Brain pericyte (primary cell): ENCODE measurements around the gene ISG15.

ENCODE experiments used
- DNase-seq: peaks from one replicate; pipeline ENCODE4 v3.0.0-alpha.2; 2012; ENCODE audit warnings: low read depth, low spot score

The ISG15 gene

DNA sequence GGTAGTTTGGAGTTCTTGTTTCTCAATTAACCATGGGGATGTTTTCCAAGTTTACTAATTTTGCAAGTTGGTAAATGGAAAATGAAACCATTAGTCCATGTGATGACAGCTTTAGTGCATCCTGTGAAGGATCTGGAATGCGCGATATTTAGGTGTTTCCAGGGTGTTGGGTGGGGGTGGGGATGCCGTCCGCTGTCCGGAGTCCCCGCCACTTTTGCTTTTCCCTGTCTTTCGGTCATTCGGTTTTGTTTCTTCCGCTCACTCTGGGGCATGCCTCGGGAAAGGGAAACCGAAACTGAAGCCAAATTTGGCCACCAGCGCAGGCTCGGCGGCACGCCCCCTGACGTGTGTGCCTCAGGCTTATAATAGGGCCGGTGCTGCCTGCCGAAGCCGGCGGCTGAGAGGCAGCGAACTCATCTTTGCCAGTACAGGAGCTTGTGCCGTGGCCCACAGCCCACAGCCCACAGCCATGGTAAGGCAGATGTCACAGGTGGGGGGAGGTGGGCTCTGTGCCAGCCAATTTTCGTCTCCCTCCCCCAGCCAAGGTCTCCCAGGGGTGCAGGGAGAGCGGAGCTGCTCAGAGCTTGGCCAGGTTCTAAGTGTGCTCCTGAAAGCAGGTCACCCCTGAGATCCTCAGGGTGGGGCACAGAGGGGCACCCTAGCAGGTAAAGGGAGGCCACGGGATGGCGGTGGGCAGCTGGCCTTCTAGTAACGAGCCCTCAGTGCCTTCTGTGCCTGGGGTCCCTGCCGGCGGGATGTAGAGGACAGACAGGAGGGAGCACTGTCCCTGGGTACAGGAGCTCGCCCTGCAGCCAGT, at the start of gene ISG15:
ISG15 (plus strand) TSS at position 393 of the 817 bp plus-strand sequence; CDS start at position 470, 77 bp downstream.
- DNase-seq = no peak

GRCh38 chr1:963746-964525, 49.4 kb upstream of the ISG15 start:
- no peak for DNase-seq

GRCh38 chr1:964691-965525, 48.4 kb upstream of the ISG15 start:
- DNase-seq = no peak

DNA sequence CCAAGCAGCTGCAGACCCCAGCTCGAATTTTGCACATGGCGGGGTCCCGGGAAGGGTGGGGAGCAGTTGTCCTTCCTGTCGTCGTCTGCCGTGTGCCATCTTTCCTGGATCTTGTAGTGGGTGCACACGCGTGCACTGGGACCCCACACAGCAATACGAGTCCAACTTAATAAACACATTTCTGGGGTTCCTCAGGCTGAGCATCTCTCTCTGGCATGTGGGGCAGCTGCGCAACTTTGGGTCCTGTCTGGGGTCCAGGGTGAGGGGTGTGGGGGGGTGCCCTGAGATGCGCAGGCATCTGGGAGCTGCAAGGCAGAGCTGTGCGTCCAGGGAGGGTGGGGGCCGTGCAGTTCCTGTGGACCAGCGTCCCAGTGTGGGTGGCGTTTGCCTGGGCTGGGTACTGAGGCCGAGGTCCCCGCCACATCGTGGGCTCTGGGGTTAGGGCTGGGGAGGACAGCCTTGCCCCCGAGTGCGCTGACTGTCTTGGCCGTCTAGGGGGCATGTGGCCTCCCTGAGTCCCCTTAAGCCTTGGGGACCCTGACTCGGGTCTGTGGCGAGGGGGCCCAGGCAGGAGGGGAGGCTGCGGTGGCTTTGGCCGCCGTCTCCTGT, 47.7 kb upstream of the ISG15 start:
- no peak for DNase-seq

DNA sequence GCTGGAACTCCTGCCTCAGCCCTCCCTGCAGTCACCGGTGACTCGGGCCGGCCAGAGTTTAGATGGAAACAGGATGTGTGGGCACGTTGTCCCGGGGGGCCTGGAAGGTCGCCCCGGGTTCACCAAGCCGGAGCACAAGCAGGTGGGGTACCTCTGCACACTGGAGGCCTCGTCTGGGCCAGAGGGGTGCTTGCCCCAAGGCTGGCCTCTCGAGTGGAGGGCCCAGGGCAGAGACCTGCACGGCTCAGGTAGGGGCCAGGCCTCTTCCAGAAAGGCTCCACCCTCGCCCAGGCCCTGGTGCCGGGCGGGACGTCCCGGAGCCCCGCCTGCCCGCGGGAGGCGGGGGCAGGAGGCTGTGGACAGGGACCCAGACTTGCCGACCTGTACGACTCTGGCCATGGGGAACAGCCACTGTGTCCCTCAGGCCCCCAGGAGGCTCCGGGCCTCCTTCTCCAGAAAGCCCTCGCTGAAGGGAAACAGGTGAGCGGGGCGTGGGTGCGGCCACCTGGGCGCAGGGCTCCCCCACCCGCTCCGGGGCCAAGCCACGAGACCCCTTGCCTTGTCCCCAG, 47.1 kb upstream of the ISG15 start, which contains the start of gene PLEKHN1:
PLEKHN1 (plus strand) TSS at position 348 of the 569 bp plus-strand sequence; CDS start at position 398, 50 bp downstream.
- DNase-seq = no peak

DNA sequence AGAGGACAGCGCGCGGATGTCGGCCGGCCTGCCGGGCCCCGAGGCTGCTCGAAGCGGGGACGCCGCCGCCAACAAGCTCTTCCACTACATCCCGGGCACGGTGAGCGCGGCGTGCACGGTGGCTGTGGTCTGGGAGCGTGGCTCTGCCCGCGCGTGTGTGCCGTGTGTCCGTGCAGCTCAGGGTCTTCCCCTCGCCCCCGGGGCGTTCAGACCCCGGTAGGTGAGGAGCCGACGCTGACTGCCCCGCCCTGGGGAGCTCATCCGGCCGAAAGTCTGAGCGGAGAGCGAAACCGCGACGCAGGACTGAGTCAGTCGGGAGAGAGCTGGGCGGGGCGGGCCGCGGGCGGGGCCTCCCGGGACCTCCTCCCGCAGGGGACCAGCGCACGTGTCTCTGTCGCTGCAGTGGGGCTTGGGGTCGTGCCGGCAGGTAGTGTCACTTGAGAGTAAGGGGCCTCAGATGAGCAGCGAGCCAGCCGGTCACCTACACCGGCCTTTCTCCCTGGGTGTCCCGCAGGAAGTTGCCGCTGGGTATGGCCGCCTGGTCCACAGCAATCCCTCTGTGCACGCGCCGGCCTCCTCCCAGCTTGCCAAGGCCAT, 46.5 kb upstream of the ISG15 start:
- no peak for DNase-seq

- DNase-seq = no peak
These were observed 45.6 kb upstream of the ISG15 start for GRCh38 chr1:967466-968343.

DNA sequence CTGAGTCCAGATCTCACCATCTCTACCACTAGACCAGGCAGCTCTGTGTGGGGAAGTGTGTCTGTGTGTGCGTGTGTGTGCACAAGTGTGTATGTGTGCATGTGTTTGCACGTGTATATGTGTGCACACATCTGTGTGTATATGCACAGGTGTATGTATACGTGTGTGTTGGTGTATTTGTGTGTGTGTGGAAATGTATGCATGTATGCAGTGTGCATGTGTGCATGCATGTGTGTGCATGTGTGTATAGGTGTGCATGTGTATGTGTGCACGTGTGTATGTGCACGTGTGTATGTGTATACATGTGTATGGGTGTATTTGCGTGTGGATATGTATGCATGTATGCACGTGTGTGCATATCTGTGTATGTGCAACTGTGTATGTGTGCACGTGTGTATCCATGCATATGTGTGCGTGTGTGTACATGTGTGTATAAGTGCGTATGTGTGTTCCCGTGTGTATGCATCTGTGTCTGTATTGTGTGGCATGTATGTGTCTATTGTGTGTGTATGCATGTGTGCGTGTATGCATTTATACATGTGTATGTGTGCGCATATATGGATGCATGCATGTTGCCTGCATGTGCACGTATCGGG, 43.9 kb upstream of the ISG15 start:
- DNase-seq = no peak

DNA sequence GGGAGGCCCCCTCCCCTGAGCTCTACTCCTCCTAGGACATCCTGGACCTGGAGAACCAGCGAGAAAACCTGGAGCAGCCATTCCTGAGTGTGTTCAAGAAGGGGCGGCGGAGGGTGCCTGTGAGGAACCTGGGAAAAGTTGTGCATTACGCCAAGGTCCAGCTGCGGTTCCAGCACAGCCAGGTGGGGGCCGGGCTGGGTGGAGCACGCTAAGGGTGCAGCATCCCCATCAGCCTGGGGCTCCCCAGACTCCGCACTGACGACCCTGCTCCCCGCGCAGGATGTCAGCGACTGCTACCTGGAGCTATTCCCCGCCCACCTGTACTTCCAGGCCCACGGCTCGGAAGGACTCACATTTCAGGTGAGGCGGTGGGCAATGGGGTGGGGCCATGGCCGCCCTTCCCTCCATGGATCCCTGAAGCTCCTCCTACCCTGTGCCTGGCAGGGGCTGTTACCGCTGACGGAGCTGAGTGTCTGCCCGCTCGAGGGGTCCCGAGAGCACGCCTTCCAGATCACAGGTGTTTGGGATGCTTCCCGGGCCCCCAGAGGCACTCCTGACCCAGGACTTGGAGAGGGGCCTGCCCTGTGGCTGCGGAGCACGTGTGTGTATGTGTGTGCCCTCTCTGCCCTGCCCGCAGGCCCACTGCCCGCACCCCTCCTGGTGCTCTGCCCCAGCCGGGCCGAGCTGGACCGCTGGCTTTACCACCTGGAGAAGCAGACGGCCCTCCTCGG, 42.9 kb upstream of the ISG15 start:
- no peak for DNase-seq

DNA sequence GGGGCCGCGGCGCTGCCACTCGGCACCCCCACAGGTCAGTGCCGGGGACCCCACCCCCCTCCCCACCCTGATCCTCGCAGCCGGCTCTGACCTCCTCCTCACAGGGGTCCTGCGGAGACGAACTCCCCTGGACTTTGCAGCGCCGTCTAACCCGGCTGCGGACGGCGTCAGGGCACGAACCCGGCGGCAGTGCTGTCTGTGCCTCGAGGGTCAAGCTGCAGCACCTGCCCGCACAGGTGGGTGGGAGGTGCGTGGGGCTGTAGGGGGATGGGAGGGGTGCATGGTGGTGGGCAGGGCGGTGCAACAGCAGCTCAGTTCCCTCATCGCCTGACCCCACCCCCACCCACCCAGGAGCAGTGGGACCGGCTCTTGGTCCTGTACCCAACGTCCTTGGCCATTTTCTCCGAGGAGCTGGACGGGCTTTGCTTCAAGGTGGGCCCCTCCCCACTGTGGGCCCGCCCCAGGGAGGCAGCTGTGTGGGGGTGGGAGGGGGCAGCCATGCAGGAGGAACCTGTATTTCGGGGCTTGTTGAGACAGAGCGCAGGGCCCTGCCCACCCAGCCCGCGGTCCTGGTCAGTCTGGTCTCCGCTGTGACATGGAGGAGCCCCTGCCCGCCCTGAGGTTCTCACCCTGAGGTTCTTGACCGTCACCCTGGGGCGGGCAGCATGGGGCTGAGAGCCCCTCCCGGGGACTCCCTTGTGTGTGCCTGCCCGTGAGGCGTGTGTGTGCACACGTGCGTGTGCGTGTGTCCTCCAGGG, 42.1 kb upstream of the ISG15 start:
- no peak for DNase-seq

DNA sequence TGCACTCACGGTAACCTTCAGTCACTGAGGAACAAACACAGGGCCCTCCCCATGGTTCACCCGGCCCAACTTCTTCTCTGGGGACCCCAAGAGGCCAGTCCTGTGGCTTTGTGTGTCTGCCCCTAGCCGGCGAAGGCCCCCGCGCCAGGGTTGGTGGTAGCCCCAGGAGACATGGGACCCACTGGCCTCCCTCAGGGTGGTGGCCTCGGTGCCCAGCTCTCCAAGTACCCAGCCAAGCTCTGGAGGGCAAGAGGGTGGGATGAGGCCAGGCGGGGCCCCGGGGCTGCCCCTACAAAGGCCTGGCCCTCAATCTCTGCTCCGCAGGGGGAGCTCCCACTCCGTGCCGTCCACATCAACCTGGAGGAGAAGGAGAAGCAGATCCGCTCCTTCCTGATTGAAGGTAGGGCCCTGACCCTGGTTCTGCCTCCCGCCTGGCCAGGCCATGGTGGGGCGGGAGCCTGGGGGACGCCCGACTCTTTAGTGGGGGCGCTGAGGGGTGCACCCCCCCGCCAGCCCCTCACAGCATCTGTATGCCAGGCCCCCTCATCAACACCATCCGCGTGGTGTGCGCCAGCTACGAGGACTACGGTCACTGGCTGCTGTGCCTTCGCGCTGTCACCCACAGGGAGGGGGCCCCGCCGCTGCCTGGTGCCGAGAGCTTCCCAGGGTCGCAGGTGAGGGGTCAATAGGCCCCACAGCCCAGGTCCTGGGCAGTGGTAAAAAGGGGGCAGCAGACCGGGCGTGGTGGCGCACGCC, 41.4 kb upstream of the ISG15 start:
- DNase-seq = no peak

GRCh38 chr1:972726-973458, 40.4 kb upstream of the ISG15 start:
- no peak for DNase-seq

- no peak for DNase-seq
These were observed 39.6 kb upstream of the ISG15 start for GRCh38 chr1:973459-974292.

GRCh38 chr1:974293-974640, 39.0 kb upstream of the ISG15 start:
- no peak for DNase-seq

DNA sequence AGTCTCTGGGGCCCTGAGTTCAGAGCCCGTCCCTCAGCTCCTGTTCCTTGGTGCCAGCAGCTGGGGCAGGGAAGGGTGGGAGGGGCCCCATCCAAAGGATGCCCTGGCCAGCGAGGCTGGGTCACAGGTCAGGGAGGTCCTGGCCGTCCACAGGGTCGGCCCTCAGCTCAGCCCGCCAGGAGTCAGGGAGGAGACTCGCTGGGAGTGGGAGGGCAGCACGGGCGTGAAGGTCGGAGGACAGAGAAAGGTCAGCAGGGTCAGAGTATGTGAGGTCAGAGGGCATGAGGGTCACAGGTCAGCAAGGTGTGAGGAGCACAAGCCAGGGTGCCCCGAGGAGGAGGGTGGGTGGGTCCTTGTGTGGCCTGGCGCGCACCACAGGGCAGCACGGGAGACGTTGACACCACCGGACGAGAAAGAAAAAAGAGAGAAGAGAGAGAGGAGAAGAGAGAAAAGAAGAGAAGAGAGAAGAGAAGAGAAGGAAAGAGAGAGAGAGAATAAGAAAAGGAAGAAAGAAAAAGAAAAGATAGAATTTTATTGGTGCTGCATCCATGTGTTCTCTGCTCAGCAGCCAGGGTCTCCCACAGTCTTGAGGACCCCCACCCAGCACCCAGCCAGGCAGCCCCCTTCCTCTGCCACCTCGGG, 38.5 kb upstream of the ISG15 start:
- no peak for DNase-seq
